Measurements from ENCODE around the gene STX2.

STX2 gene

GRCh38 chr12:130762319-130762675, 76.8 kb downstream of the STX2 start:
- Histone ChIP-seq H3K4me2 (ENCODE audit: insufficient read depth, low read length, poor library complexity, severe bottlenecking) (no peak overlapping the region), H2BK5ac (ENCODE audit: low read length) (no peak overlapping the region), H3K27me3 (ENCODE audit: control insufficient read depth in 3 of 3, insufficient read depth in 3 of 3, low read depth in 1 of 3, low read length in 3 of 3) (peaks cover 0 to 4% (median 0%) of the 10 kb centered on the region in 3 experiments), H3K9ac (ENCODE audit: low read depth, low read length, poor library complexity) (no peak overlapping the region), H2BK12ac (ENCODE audit: low read length) (no peak overlapping the region), H3K4me3 (ENCODE audit: low read length in 2 of 2) (no peak overlapping the region), H3K14ac (ENCODE audit: low read length) (no peak overlapping the region), H4K91ac (ENCODE audit: low read depth, low read length, poor library complexity) (no peak overlapping the region), H3K4me1 (ENCODE audit: control insufficient read depth in 2 of 2, insufficient read depth in 1 of 2, low read depth in 1 of 2, low read length in 2 of 2) (no peaks in the 10 kb centered on the region), H3K27ac (replicated peaks; ENCODE audit: low read length) (no peak overlapping the region), H3K9me3 (replicated peaks in 1 of 2; ENCODE audit: control insufficient read depth in 2 of 2, insufficient read depth in 1 of 2, low read depth in 1 of 2, low read length in 2 of 2) (peaks cover 5 to 11% of the 10 kb centered on the region in 2 donors), H2BK15ac (ENCODE audit: low read length) (no peak overlapping the region), H3K18ac (ENCODE audit: low read length) (no peak overlapping the region), H2AFZ (ENCODE audit: low read length) (peak overlapping the region; percentile 5), H3K23ac (ENCODE audit: low read depth, low read length, poor library complexity) (no peak overlapping the region), H3K36me3 (replicated peaks in 1 of 2; ENCODE audit: control insufficient read depth in 2 of 2, insufficient read depth in 2 of 2, low read length in 2 of 2) (peaks cover 0 to 8% of the 10 kb centered on the region in 2 donors), H2AK5ac (ENCODE audit: low read depth, low read length) (no peak overlapping the region), H4K8ac (ENCODE audit: low read depth, low read length) (no peak overlapping the region), H3K4ac (ENCODE audit: low read length) (no peak overlapping the region), H2BK120ac (ENCODE audit: low read depth, low read length) (no peak overlapping the region), H3K79me1 (ENCODE audit: low read depth, low read length) (no peaks in the 10 kb centered on the region)
- no peak for DNase-seq (ENCODE audit: low spot score)
- no CpG with 5 or more reads among the region's 10 CpGs for WGBS, 2 donors (ENCODE audit: extremely low coverage in 2 of 2, insufficient read length in 2 of 2, insufficient replicate concordance in 1 of 2)

- no CpG with 5 or more reads among the region's 29 CpGs for WGBS, 2 donors (ENCODE audit: extremely low coverage in 2 of 2, insufficient read length in 2 of 2, insufficient replicate concordance in 1 of 2)
Observed at GRCh38 chr12:130761537-130762318, 77.3 kb downstream of the STX2 start.

GRCh38 chr12:130754234-130754901, 84.7 kb downstream of the STX2 start:
- DNase-seq (ENCODE audit: low spot score) = no peak
- no peak overlapping the region for H3K4me2 ChIP-seq (ENCODE audit: insufficient read depth, low read length, poor library complexity, severe bottlenecking)
- H3K27ac ChIP-seq (replicated peaks; ENCODE audit: low read length) = no peak overlapping the region
- no peak overlapping the region for H3K23ac ChIP-seq (ENCODE audit: low read depth, low read length, poor library complexity)
- no peaks in the 10 kb centered on the region for H3K27me3 ChIP-seq (ENCODE audit: control insufficient read depth in 3 of 3, insufficient read depth in 3 of 3, low read depth in 1 of 3, low read length in 3 of 3)
- no peak overlapping the region for H4K8ac ChIP-seq (ENCODE audit: low read depth, low read length)
- WGBS, 2 donors (ENCODE audit: extremely low coverage in 2 of 2, insufficient read length in 2 of 2, insufficient replicate concordance in 1 of 2) = no CpG with 5 or more reads among the region's 3 CpGs
- no peak overlapping the region for H2AK5ac ChIP-seq (ENCODE audit: low read depth, low read length)
- no peak overlapping the region for H2BK120ac ChIP-seq (ENCODE audit: low read depth, low read length)
- no peak overlapping the region for H3K4ac ChIP-seq (ENCODE audit: low read length)
- H4K91ac ChIP-seq (ENCODE audit: low read depth, low read length, poor library complexity) = no peak overlapping the region
- H3K4me3 ChIP-seq (ENCODE audit: low read length in 2 of 2) = no peak overlapping the region
- peaks cover 0 to 4% of the 10 kb centered on the region in 2 donors for H3K4me1 ChIP-seq (ENCODE audit: control insufficient read depth in 2 of 2, insufficient read depth in 1 of 2, low read depth in 1 of 2, low read length in 2 of 2)
- H2BK15ac ChIP-seq (ENCODE audit: low read length) = no peak overlapping the region
- no peak overlapping the region for H2BK5ac ChIP-seq (ENCODE audit: low read length)
- H3K14ac ChIP-seq (ENCODE audit: low read length) = no peak overlapping the region
- no peaks in the 10 kb centered on the region for H3K79me1 ChIP-seq (ENCODE audit: low read depth, low read length)
- no peak overlapping the region for H3K9ac ChIP-seq (ENCODE audit: low read depth, low read length, poor library complexity)
- H3K18ac ChIP-seq (ENCODE audit: low read length) = no peak overlapping the region
- H2AFZ ChIP-seq (ENCODE audit: low read length) = no peak overlapping the region
- no peak overlapping the region for H2BK12ac ChIP-seq (ENCODE audit: low read length)
- no peaks in the 10 kb centered on the region for H3K36me3 ChIP-seq (replicated peaks in 1 of 2; ENCODE audit: control insufficient read depth in 2 of 2, insufficient read depth in 2 of 2, low read length in 2 of 2)
- no peaks in the 10 kb centered on the region for H3K9me3 ChIP-seq (replicated peaks in 1 of 2; ENCODE audit: control insufficient read depth in 2 of 2, insufficient read depth in 1 of 2, low read depth in 1 of 2, low read length in 2 of 2)

More at GRCh38 chr12:130761537-130762318, 77.3 kb downstream of the STX2 start:
- Histone ChIP-seq H3K4me3 (ENCODE audit: low read length in 2 of 2) (no peak overlapping the region), H2BK120ac (ENCODE audit: low read depth, low read length) (no peak overlapping the region), H3K23ac (ENCODE audit: low read depth, low read length, poor library complexity) (peak overlapping the region; percentile 20), H3K18ac (ENCODE audit: low read length) (peak overlapping the region; percentile 46), H3K4ac (ENCODE audit: low read length) (no peak overlapping the region), H2AK5ac (ENCODE audit: low read depth, low read length) (peak overlapping the region; percentile 26), H2BK15ac (ENCODE audit: low read length) (no peak overlapping the region), H3K4me1 (ENCODE audit: control insufficient read depth in 2 of 2, insufficient read depth in 1 of 2, low read depth in 1 of 2, low read length in 2 of 2) (no peaks in the 10 kb centered on the region), H4K8ac (ENCODE audit: low read depth, low read length) (no peak overlapping the region), H3K27ac (replicated peaks; ENCODE audit: low read length) (no peak overlapping the region), H3K14ac (ENCODE audit: low read length) (peak overlapping the region; percentile 48), H2BK12ac (ENCODE audit: low read length) (no peak overlapping the region), H3K36me3 (replicated peaks in 1 of 2; ENCODE audit: control insufficient read depth in 2 of 2, insufficient read depth in 2 of 2, low read length in 2 of 2) (peaks cover 0 to 8% of the 10 kb centered on the region in 2 donors), H3K4me2 (ENCODE audit: insufficient read depth, low read length, poor library complexity, severe bottlenecking) (no peak overlapping the region), H3K9ac (ENCODE audit: low read depth, low read length, poor library complexity) (no peak overlapping the region), H3K79me1 (ENCODE audit: low read depth, low read length) (no peaks in the 10 kb centered on the region), H4K91ac (ENCODE audit: low read depth, low read length, poor library complexity) (no peak overlapping the region), H3K9me3 (replicated peaks in 1 of 2; ENCODE audit: control insufficient read depth in 2 of 2, insufficient read depth in 1 of 2, low read depth in 1 of 2, low read length in 2 of 2) (peaks cover 5 to 11% of the 10 kb centered on the region in 2 donors), H2BK5ac (ENCODE audit: low read length) (no peak overlapping the region), H3K27me3 (ENCODE audit: control insufficient read depth in 3 of 3, insufficient read depth in 3 of 3, low read depth in 1 of 3, low read length in 3 of 3) (peaks cover 0 to 4% (median 0%) of the 10 kb centered on the region in 3 experiments), H2AFZ (ENCODE audit: low read length) (peak overlapping the region; percentile 5)
- DNase-seq (ENCODE audit: low spot score) = peak; percentile 44

DNA sequence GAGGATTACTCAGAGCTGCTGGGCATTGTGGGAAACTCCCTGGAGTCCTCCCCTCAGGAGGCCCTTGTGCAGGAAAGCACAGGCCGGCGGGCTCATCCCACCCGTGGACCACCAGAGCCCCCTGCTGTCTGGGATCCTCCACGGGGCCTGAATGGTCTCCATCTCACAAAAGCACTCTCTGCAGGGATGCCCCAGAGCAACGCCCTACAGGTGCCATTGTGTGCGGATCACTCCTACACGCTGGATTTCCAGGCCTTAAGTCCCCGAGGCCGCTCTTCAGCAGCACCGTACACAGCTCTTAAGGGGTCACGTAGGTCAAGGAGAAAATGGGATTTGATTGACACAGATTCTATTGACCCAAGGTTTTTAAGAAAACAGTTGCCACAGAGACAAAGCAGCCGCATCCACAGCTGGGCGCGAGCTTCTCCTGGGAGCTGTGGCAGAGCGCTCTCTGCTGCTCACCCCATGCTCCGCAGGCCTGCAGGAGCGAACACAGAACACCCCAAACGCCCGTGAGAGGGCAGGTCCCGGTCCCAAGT, 86.3 kb downstream of the STX2 start:
- Histone ChIP-seq H2AFZ (ENCODE audit: low read length) (peak overlapping the region; percentile 37), H2BK12ac (ENCODE audit: low read length) (no peak overlapping the region), H3K4me1 (ENCODE audit: control insufficient read depth in 2 of 2, insufficient read depth in 1 of 2, low read depth in 1 of 2, low read length in 2 of 2) (peaks cover 0 to 6% of the 10 kb centered on the region in 2 donors), H3K18ac (ENCODE audit: low read length) (peak overlapping the region; percentile 23), H2AK5ac (ENCODE audit: low read depth, low read length) (no peak overlapping the region), H3K36me3 (replicated peaks in 1 of 2; ENCODE audit: control insufficient read depth in 2 of 2, insufficient read depth in 2 of 2, low read length in 2 of 2) (no peaks in the 10 kb centered on the region), H3K9ac (ENCODE audit: low read depth, low read length, poor library complexity) (no peak overlapping the region), H3K4me2 (ENCODE audit: insufficient read depth, low read length, poor library complexity, severe bottlenecking) (no peak overlapping the region), H4K91ac (ENCODE audit: low read depth, low read length, poor library complexity) (no peak overlapping the region), H2BK15ac (ENCODE audit: low read length) (no peak overlapping the region), H3K27ac (replicated peaks; ENCODE audit: low read length) (no peak overlapping the region), H4K8ac (ENCODE audit: low read depth, low read length) (no peak overlapping the region), H3K79me1 (ENCODE audit: low read depth, low read length) (no peaks in the 10 kb centered on the region), H3K14ac (ENCODE audit: low read length) (no peak overlapping the region), H3K9me3 (replicated peaks in 1 of 2; ENCODE audit: control insufficient read depth in 2 of 2, insufficient read depth in 1 of 2, low read depth in 1 of 2, low read length in 2 of 2) (no peaks in the 10 kb centered on the region), H3K27me3 (ENCODE audit: control insufficient read depth in 3 of 3, insufficient read depth in 3 of 3, low read depth in 1 of 3, low read length in 3 of 3) (no peaks in the 10 kb centered on the region), H3K4me3 (ENCODE audit: low read length in 2 of 2) (no peak overlapping the region), H2BK5ac (ENCODE audit: low read length) (no peak overlapping the region), H3K23ac (ENCODE audit: low read depth, low read length, poor library complexity) (no peak overlapping the region), H3K4ac (ENCODE audit: low read length) (no peak overlapping the region), H2BK120ac (ENCODE audit: low read depth, low read length) (no peak overlapping the region)
- no CpG with 5 or more reads among the region's 20 CpGs for WGBS, 2 donors (ENCODE audit: extremely low coverage in 2 of 2, insufficient read length in 2 of 2, insufficient replicate concordance in 1 of 2)
- DNase-seq (ENCODE audit: low spot score) = peak; percentile 89
